Ascending aorta (tissue), 2 donors: ENCODE data around the gene RNF111. TPM values are rescaled to one million over a fixed set of nuclear protein-coding genes. Genes with fewer than 3 reads are reported as not detected.

Experiments
- DNase-seq, 2 donors: peaks; one replicate each; pipeline ENCODE4 v3.0.0-alpha.2; 2019; ENCODE audit warnings: low spot score in 2 of 2
- H3K27ac ChIP-seq, 2 donors: fragments of 200-600 bp; sonication (generic); one replicate each; pipeline ENCODE4 v1.5.1; 2016 to 2017; ENCODE audit warnings: mild to moderate bottlenecking in 1 of 2
- H3K27me3 ChIP-seq: fragments of 200-600 bp; sonication (generic); one replicate; pipeline ENCODE4 v1.5.1; 2017
- H3K36me3 ChIP-seq, 2 donors: fragments of 200-600 bp; sonication (generic); one replicate each; pipeline ENCODE4 v1.5.1; 2016
- H3K4me1 ChIP-seq, 2 donors: fragments of 200-600 bp; sonication (generic); one replicate each; pipeline ENCODE4 v1.5.1; 2016 to 2017; ENCODE audit warnings: mild to moderate bottlenecking in 1 of 2
- H3K4me3 ChIP-seq, 2 donors: fragments of 200-600 bp; sonication (generic); one replicate each; pipeline ENCODE4 v1.5.1; 2016 to 2017; ENCODE audit warnings: mild to moderate bottlenecking in 1 of 2
- H3K9me3 ChIP-seq, 2 donors: fragments of 200-600 bp; sonication (generic); one replicate each; pipeline ENCODE4 v1.5.1; 2016
- intact Hi-C: fragments of 100-400 bp; cut with DNase I; formaldehyde crosslinking; loops from one replicate; pipeline ENCODE4 v1.15.1; 2023
- total RNA-seq: library from RNA; depleted of rRNA; stranded (reverse); fragments of >200 nt; gene quantifications from one replicate; pipeline ENCODE4 v1.1.0, GENCODE V29; 2016
- TF ChIP-seq, protein P1 (sequence below), 3 experiments: fragments of 200-600 bp in 2 of 3; fragments of 450-650 bp in 1 of 3; sonication (generic) in 2 of 3; IDR thresholded peaks; one replicate each; pipeline ENCODE4 v1.5.1; 2016 to 2019; ENCODE audit warnings: antibody characterized with exemption in 3 of 3, mild to moderate bottlenecking in 1 of 3, moderate library complexity in 1 of 3

The RNF111 gene
- total RNA-seq, 1 donor from 2014 or later, result 12.2 TPM

DNA sequence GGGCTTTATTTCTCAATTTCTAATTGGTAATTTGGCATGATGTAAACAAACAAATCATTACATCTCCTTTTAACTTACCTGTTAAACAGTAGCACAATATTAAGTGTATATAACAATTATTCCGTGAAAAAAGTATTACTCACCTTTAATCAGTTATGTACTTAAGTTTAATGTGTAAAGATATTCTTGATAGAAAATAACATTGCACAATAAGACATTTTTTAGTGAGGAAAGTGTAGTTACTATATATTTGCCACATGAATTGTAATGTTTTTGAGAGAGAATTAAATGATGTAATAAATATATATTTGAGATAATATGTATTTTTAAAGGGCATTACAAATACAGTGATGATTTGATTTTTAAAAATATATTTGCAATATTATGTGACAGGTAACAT lies 106.6 kb downstream of the RNF111 start:
- Histone ChIP-seq H3K9me3 (no peaks in the 10 kb centered on the region), H3K36me3 (peaks cover 58 to 69% of the 10 kb centered on the region in 2 donors), H3K4me3 (no peak overlapping the region), H3K4me1 (no peaks in the 10 kb centered on the region), H3K27ac (no peak overlapping the region), H3K27me3 (no peaks in the 10 kb centered on the region)
- TF ChIP-seq, protein P1, sequence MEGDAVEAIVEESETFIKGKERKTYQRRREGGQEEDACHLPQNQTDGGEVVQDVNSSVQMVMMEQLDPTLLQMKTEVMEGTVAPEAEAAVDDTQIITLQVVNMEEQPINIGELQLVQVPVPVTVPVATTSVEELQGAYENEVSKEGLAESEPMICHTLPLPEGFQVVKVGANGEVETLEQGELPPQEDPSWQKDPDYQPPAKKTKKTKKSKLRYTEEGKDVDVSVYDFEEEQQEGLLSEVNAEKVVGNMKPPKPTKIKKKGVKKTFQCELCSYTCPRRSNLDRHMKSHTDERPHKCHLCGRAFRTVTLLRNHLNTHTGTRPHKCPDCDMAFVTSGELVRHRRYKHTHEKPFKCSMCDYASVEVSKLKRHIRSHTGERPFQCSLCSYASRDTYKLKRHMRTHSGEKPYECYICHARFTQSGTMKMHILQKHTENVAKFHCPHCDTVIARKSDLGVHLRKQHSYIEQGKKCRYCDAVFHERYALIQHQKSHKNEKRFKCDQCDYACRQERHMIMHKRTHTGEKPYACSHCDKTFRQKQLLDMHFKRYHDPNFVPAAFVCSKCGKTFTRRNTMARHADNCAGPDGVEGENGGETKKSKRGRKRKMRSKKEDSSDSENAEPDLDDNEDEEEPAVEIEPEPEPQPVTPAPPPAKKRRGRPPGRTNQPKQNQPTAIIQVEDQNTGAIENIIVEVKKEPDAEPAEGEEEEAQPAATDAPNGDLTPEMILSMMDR (IDR thresholded peaks at IDR 0.05), result no peak
- no peak for DNase-seq
- intact Hi-C loops, result no loop called here

DNA sequence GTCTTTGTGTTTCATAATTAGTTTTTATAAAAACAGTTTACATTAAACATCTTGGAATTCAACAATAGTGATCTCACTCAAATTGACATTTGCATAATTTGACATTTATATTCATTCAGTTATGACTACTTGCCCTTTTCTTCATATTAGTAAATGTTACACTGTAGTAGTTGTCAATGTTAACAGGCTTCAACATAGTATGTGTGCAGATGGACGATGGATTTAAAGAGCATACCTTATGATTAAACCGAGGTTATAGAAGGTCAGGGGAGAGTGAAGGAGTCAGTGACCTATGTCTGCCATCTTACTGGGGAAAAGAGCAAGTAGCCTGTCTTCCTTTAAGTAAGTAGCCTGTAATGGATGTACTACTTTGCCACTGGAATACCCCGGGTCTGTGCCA lies 109.0 kb downstream of the RNF111 start:
- Histone ChIP-seq H3K36me3 (peaks cover 39 to 51% of the 10 kb centered on the region in 2 donors), H3K4me3 (no peak overlapping the region), H3K27me3 (no peaks in the 10 kb centered on the region), H3K27ac (no peak overlapping the region), H3K9me3 (no peaks in the 10 kb centered on the region), H3K4me1 (no peaks in the 10 kb centered on the region)
- intact Hi-C loops, result no loop called here
- TF ChIP-seq, protein P1 (IDR thresholded peaks at IDR 0.05), result no peak
- no peak for DNase-seq

DNA sequence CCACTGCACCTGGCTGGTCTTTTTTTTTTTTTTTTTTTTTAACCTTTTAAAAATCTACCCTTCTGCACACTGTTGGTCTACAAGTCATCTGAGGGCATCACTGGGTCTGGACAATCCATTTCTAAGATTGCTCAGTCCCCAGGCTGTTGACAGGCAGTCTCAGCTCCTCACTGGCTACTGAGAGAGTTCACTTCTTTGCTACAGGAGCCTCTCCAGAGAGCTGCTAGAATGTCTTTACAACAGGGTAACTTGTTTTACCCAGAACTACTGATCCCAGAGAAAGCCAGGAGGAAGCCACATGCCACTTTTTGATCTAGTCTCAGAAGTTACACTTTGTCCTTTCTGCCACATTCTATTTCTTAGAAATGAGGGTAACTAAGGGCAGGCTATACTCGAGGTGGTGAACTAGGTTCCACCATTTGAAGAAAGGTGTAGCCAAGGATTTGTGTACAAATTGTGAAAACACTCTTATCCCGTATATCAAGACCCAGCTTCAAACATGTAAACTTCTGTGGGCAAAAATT lies 111.8 kb downstream of the RNF111 start:
- Histone ChIP-seq H3K27ac (no peak overlapping the region), H3K4me1 (no peaks in the 10 kb centered on the region), H3K27me3 (no peaks in the 10 kb centered on the region), H3K36me3 (peaks cover 25 to 28% of the 10 kb centered on the region in 2 donors), H3K9me3 (no peaks in the 10 kb centered on the region), H3K4me3 (no peak overlapping the region)
- intact Hi-C loops, result no loop called here
- DNase-seq, result no peak
- TF ChIP-seq, protein P1 (IDR thresholded peaks at IDR 0.05), result no peak

DNA sequence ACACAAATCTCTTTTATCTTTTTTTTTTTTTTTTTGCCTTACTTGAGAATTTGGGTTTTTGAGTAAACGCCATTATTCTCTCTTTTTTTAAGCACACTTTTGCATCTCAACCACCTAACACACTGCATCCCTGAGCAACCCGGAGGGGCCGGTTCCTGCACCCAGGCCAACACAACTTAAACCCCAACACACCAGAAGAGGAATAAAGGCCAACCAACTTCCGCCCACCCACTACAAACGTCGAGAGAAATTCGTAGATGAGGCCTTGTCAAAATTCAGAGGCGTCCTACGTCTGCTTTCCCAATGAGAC lies 117.1 kb downstream of the RNF111 start:
- TF ChIP-seq, protein P1 (IDR thresholded peaks at IDR 0.05), result no peak
- Histone ChIP-seq H3K36me3 (peaks cover 0 to 3% of the 10 kb centered on the region in 2 donors), H3K27ac (no peak overlapping the region), H3K9me3 (no peaks in the 10 kb centered on the region), H3K4me1 (peaks cover 0 to 3% of the 10 kb centered on the region in 2 donors), H3K27me3 (no peaks in the 10 kb centered on the region), H3K4me3 (peak overlapping the region; percentile 64 to 71)
- intact Hi-C loops, result loop anchor here (10.0 kb wide), 2 partner anchors 120 to 390 kb away; partner anchors contain the start of gene RNF111
- no peak for DNase-seq

DNA sequence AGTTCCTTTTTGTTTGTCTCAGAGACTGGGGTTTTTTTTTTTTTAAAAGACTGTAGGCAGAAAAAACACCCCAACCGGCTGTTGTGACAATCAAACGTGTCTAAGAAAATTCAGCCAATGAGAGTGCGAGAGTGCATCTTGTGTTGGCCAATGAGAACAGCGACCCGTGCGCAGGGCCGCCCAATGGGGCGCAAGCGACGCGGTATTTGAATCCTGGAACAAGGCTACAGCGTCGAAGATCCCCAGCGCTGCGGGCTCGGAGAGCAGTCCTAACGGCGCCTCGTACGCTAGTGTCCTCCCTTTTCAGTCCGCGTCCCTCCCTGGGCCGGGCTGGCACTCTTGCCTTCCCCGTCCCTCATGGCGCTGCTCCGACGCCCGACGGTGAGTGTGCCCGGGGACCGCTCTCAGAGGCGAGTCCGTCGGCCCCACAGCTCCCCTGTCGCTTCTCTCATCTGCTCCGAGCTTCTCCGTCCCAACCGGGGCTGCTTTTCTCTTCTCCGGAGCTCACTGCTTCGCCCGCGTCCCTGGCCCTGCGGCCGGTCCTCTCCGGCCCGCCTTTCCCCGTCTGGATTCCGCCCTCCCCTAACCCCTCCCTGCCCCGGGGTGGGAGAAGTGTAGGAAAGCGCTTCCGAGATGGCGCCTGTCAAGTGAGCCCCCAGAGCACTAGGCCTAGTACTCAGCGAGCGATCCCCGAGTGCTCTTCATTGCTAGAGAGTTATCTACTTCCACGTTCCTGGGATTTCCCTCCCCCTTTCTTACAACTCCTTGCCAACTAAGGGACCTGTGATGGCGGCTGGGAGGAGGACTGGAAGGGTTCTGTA lies 117.7 kb downstream of the RNF111 start, which contains the start of gene CCNB2:
Gene CCNB2, plus strand, starts transcription at position 235 of the 821 bp plus-strand sequence. Its CDS starts 123 bp downstream, at position 358.
- TF ChIP-seq, protein P1 (IDR thresholded peaks at IDR 0.05), result no peak
- no peaks in the 10 kb centered on the region for H3K27me3 ChIP-seq
- H3K27ac ChIP-seq, result no peak within 1 kb of the TSS
- H3K4me3 ChIP-seq, result peak within 1 kb of the TSS; percentile 64 to 71
- H3K4me1 ChIP-seq, result peaks cover 0 to 3% of the 10 kb centered on the region in 2 donors
- DNase-seq, result peak; percentile 51 to 91
- H3K9me3 ChIP-seq, result no peaks in the 10 kb centered on the region
- no peaks in the 10 kb centered on the region for H3K36me3 ChIP-seq
- intact Hi-C loops, result loop anchor here (10.0 kb wide), 2 partner anchors 120 to 390 kb away; partner anchors contain the start of gene RNF111
